Hepatic stellate cell (primary cell): Measurements from ENCODE around the gene MOB4.

ENCODE experiments used
- DNase-seq: peaks from one replicate; pipeline ENCODE4 v3.0.0; 2011; ENCODE audit warnings: low spot score

Gene MOB4

GRCh38 chr2:197591339-197592072 is 75.6 kb downstream of the MOB4 start:
- no peak for DNase-seq

GRCh38 chr2:197596766-197597165 is 80.9 kb downstream of the MOB4 start:
- DNase-seq = no peak

GRCh38 chr2:197597166-197597565 is 81.3 kb downstream of the MOB4 start:
- no peak for DNase-seq

- no peak for DNase-seq
Observed at GRCh38 chr2:197598450-197598849, 82.6 kb downstream of the MOB4 start.

GRCh38 chr2:197599285-197599965 is 83.6 kb downstream of the MOB4 start:
- peak; percentile 28 for DNase-seq

- no peak for DNase-seq
Observed at GRCh38 chr2:197600306-197600705, 84.4 kb downstream of the MOB4 start.

- peak; percentile 14 for DNase-seq
Observed at GRCh38 chr2:197601726-197602125, 85.9 kb downstream of the MOB4 start.
